ENCODE data around the gene MS4A8.

The MS4A8 gene

GRCh38 chr11:60739114-60739513 lies 39.7 kb downstream of the MS4A8 start:
- no peak for TF ChIP-seq CTCF (IDR thresholded peaks at IDR 0.05)

GRCh38 chr11:60740573-60740972 lies 41.2 kb downstream of the MS4A8 start:
- no peak for TF ChIP-seq CTCF (IDR thresholded peaks at IDR 0.05)

GRCh38 chr11:60741421-60741820 lies 42.0 kb downstream of the MS4A8 start:
- TF ChIP-seq CTCF (IDR thresholded peaks at IDR 0.05), result no peak

- peak; percentile 20; the same call in 1 of the 2 replicates for TF ChIP-seq CTCF (IDR thresholded peaks at IDR 0.05)
Measured at GRCh38 chr11:60743058-60743457, 43.6 kb downstream of the MS4A8 start.

- TF ChIP-seq CTCF (IDR thresholded peaks at IDR 0.05), result no peak
Measured at GRCh38 chr11:60744114-60744513, 44.7 kb downstream of the MS4A8 start.

- no peak for TF ChIP-seq CTCF (IDR thresholded peaks at IDR 0.05)
Measured at GRCh38 chr11:60747359-60747873, 48.0 kb downstream of the MS4A8 start.

- no peak for TF ChIP-seq CTCF (IDR thresholded peaks at IDR 0.05)
Measured at GRCh38 chr11:60748225-60748624, 48.8 kb downstream of the MS4A8 start.

GRCh38 chr11:60748821-60749220 lies 49.4 kb downstream of the MS4A8 start:
- no peak for TF ChIP-seq CTCF (IDR thresholded peaks at IDR 0.05)

All from LNCAP (cell line).